HCT116 (cell line): Measurements from ENCODE around the gene DCDC2. TPM values are rescaled to one million over a fixed set of nuclear protein-coding genes. Genes with fewer than 3 reads are reported as not detected.

Experiments used
- ATAC-seq: fragments of 200-7000 bp; cut with Tn5 transposase; 2 replicates; pipeline ENCODE4 v1.9.1; 2020; ENCODE audit warnings: mild to moderate bottlenecking, moderate library complexity
- BruUV-seq: library from RNA; stranded (reverse); fragments of 400-500 nt; replicated peaks from 2 replicates; lab custom pipeline; 2021; lab: Mats Ljungman, UMichigan
- CTCF ChIA-PET: fragments of 300-600 bp; sonication (Branson Sonifier 250); formaldehyde crosslinking; loops from one replicate; lab custom pipeline; 2021; ENCODE audit warnings: antibody characterized with exemption; lab: Charles Lee
- POLR2A ChIA-PET: fragments of 300-600, 350-600 bp; sonication (Branson Sonifier 250); formaldehyde crosslinking; loops from one replicate; lab custom pipeline; 2021; ENCODE audit warnings: antibody characterized with exemption; lab: Charles Lee
- RAD21 ChIA-PET, 2 experiments: fragments of 300-600 bp; sonication (Branson Sonifier 250); formaldehyde crosslinking; loops; one replicate each; lab custom pipeline; 2023; ENCODE audit warnings: low total read pairs in 2 of 2; ENCODE audit not compliant: uncharacterized antibody in 2 of 2, unreplicated experiment in 2 of 2, low non-redundant PET in 1 of 2; lab: Charles Lee
- DNase-seq: peaks from one replicate; pipeline ENCODE4 v3.0.0-alpha.2; 2010; ENCODE audit warnings: low read depth, low spot score
- H2AFZ ChIP-seq: fragments of 200-600 bp; shearing (Covaris generic), sonication (generic); 2 replicates; pipeline ENCODE4 v1.6.1; 2017; ENCODE audit warnings: low read depth, mixed run types, mixed read lengths, antibody characterized with exemption, low read length; ENCODE audit not compliant: poor library complexity, severe bottlenecking
- H3K27ac ChIP-seq: 2 replicates; pipeline ENCODE4 v1.5.1; 2012; ENCODE audit warnings: low read depth, low read length
- H3K27me3 ChIP-seq: fragments of 200-600 bp; sonication (generic); 2 replicates; pipeline ENCODE4 v1.6.1; 2016; ENCODE audit warnings: mixed run types, low read length, mixed read lengths; ENCODE audit not compliant: insufficient read depth
- H3K36me3 ChIP-seq, 2 experiments: fragments of 200-500 bp in 1 of 2; fragments of 200-600 bp in 1 of 2; sonication (Bioruptor generic) in 1 of 2; sonication (generic) in 1 of 2; 2 replicates each; pipeline versions ENCODE4 v1.5.1 to v1.6.1; 2014 to 2016; ENCODE audit warnings: low read length in 2 of 2, inconsistent platforms in 1 of 2, mixed read lengths in 1 of 2, mixed run types in 1 of 2; ENCODE audit not compliant: insufficient read depth in 2 of 2, control insufficient read depth in 1 of 2
- H3K4me1 ChIP-seq, 2 experiments: fragments of 200-600 bp in 1 of 2; sonication (generic) in 1 of 2; 2 replicates each; pipeline versions ENCODE4 v1.5.1 to v1.6.1; 2012 to 2017; ENCODE audit warnings: low read length in 2 of 2, inconsistent platforms in 1 of 2, mild to moderate bottlenecking in 1 of 2, mixed read lengths in 1 of 2, mixed run types in 1 of 2, moderate library complexity in 1 of 2; ENCODE audit not compliant: insufficient read depth in 2 of 2, control insufficient read depth in 1 of 2
- H3K4me2 ChIP-seq: fragments of 200-600 bp; sonication (generic); 2 replicates; pipeline ENCODE4 v1.6.1; 2017; ENCODE audit warnings: mixed run types, low read length, mixed read lengths
- H3K4me3 ChIP-seq, 2 experiments: fragments of 200-600 bp in 1 of 2; sonication (generic) in 1 of 2; replicated peaks in 1 of 2; 2 replicates each; pipeline ENCODE4 v1.5.1; 2011 to 2016; ENCODE audit warnings: low read length in 2 of 2, control low read depth in 1 of 2, low read depth in 1 of 2, mild to moderate bottlenecking in 1 of 2, mixed read lengths in 1 of 2, mixed run types in 1 of 2
- H3K79me2 ChIP-seq: fragments of 200-600 bp; sonication (generic); 2 replicates; pipeline ENCODE4 v1.6.1; 2017; ENCODE audit warnings: mild to moderate bottlenecking, mixed run types, low read length, moderate library complexity, mixed read lengths; ENCODE audit not compliant: insufficient read depth
- H3K9ac ChIP-seq: fragments of 200-600 bp; sonication (generic); 2 replicates; pipeline ENCODE4 v1.6.1; 2016; ENCODE audit warnings: low read length, mixed read lengths
- H3K9me2 ChIP-seq: fragments of 200-600 bp; sonication (generic), shearing (Covaris generic); 2 replicates; pipeline ENCODE4 v1.6.1; 2017; ENCODE audit warnings: mixed run types, mild to moderate bottlenecking, moderate library complexity; ENCODE audit not compliant: insufficient read depth
- H3K9me3 ChIP-seq, 2 experiments: fragments of 200-500 bp in 1 of 2; fragments of 200-600 bp in 1 of 2; sonication (Bioruptor generic) in 1 of 2; sonication (generic) in 1 of 2; 2 replicates each; pipeline ENCODE4 v1.6.1; 2014 to 2017; ENCODE audit warnings: low read length in 2 of 2, mixed read lengths in 2 of 2, inconsistent platforms in 1 of 2, low read depth in 1 of 2, mild to moderate bottlenecking in 1 of 2, mixed run types in 1 of 2, moderate library complexity in 1 of 2; ENCODE audit not compliant: control insufficient read depth in 1 of 2, insufficient read depth in 1 of 2
- H4K20me1 ChIP-seq: fragments of 200-600 bp; sonication (generic), shearing (Covaris generic); 2 replicates; pipeline ENCODE4 v1.6.1; 2017; ENCODE audit warnings: mixed run types, mild to moderate bottlenecking, moderate library complexity; ENCODE audit not compliant: insufficient read depth
- EZH2 ChIP-seq: fragments of 200-600 bp; sonication (generic); IDR thresholded peaks from 2 replicates; pipeline ENCODE4 v1.6.1; 2017; ENCODE audit warnings: antibody characterized with exemption, mixed run types
- FOSL1 ChIP-seq: IDR thresholded peaks from 2 replicates; pipeline ENCODE4 v1.6.1; 2012; ENCODE audit warnings: low read depth
- POLR2A ChIP-seq: IDR thresholded peaks from 2 replicates; pipeline ENCODE4 v1.7.0; 2011; ENCODE audit warnings: borderline replicate concordance; ENCODE audit not compliant: insufficient read depth, insufficient read length; ENCODE audit errors: extremely low read depth
- RAD21 ChIP-seq: IDR thresholded peaks from 2 replicates; pipeline ENCODE4 v1.6.1; 2012; ENCODE audit warnings: low read depth, mild to moderate bottlenecking
- SIN3A ChIP-seq: IDR thresholded peaks from 2 replicates; pipeline ENCODE4 v1.6.1; 2012; ENCODE audit warnings: low read depth
- TCF7L2 ChIP-seq: IDR thresholded peaks from 2 replicates; pipeline ENCODE4 v1.7.0; 2011; ENCODE audit warnings: borderline replicate concordance, inconsistent platforms; ENCODE audit not compliant: insufficient read depth, insufficient read length; ENCODE audit errors: extremely low read depth
- intact Hi-C: fragments of 100-400 bp; cut with micrococcal nuclease; formaldehyde crosslinking; loops from 2 replicates; pipeline ENCODE4 v1.10.0; 2022
- total RNA-seq: library from RNA; stranded (reverse); gene quantifications from one replicate; pipeline ENCODE4 v1.2.1, GENCODE V29; 2021; ENCODE audit not compliant: unreplicated experiment
- TF ChIP-seq, protein P1 (sequence below), 3 experiments: fragments of 200-600 bp in 1 of 3; sonication (generic) in 1 of 3; IDR thresholded peaks in 2 of 3; conservative IDR thresholded peaks in 1 of 3; 2 replicates each; pipeline ENCODE4 v1.5.1; 2012 to 2017; ENCODE audit warnings: low read depth in 2 of 3, low read length in 2 of 3, antibody characterized with exemption in 1 of 3, borderline replicate concordance in 1 of 3, control low read depth in 1 of 3, mild to moderate bottlenecking in 1 of 3, mixed read lengths in 1 of 3, mixed run types in 1 of 3, moderate library complexity in 1 of 3; ENCODE audit not compliant: insufficient read depth in 1 of 3

DCDC2 gene
- total RNA-seq, 1 experiment from 2014 or later, result 0.17 TPM

GRCh38 chr6:24251339-24251738 lies 106.5 kb downstream of the DCDC2 start:
- Histone ChIP-seq H3K9me2 (no peaks in the 10 kb centered on the region), H3K27me3 (no peaks in the 10 kb centered on the region), H3K27ac (no peak overlapping the region), H3K9ac (no peak overlapping the region), H4K20me1 (no peaks in the 10 kb centered on the region), H3K4me1 (no peaks in the 10 kb centered on the region), H3K36me3 (no peaks in the 10 kb centered on the region), H3K4me2 (no peak overlapping the region), H3K4me3 (no peak overlapping the region)
- DNase-seq, result no peak
- BruUV-seq, result no TSS peak
- POLR2A ChIA-PET, result no interaction called here
- CTCF ChIA-PET, result interaction anchor here (1.9 kb wide), 1 partner anchor 23 kb away, joined by 6 read pairs; no protein-coding TSS in a partner anchor
- intact Hi-C loops, result no loop called here
- RAD21 ChIA-PET, result no interaction called here
- TF ChIP-seq, protein P1, sequence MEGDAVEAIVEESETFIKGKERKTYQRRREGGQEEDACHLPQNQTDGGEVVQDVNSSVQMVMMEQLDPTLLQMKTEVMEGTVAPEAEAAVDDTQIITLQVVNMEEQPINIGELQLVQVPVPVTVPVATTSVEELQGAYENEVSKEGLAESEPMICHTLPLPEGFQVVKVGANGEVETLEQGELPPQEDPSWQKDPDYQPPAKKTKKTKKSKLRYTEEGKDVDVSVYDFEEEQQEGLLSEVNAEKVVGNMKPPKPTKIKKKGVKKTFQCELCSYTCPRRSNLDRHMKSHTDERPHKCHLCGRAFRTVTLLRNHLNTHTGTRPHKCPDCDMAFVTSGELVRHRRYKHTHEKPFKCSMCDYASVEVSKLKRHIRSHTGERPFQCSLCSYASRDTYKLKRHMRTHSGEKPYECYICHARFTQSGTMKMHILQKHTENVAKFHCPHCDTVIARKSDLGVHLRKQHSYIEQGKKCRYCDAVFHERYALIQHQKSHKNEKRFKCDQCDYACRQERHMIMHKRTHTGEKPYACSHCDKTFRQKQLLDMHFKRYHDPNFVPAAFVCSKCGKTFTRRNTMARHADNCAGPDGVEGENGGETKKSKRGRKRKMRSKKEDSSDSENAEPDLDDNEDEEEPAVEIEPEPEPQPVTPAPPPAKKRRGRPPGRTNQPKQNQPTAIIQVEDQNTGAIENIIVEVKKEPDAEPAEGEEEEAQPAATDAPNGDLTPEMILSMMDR (IDR thresholded peaks at IDR 0.05 in 2 of 3, conservative IDR thresholded peaks at IDR 0.05 in 1 of 3; ENCODE audit: borderline replicate concordance in 1 of 3, insufficient read depth in 1 of 3, low read depth in 2 of 3, low read length in 2 of 3), result no peak
- TF ChIP-seq TCF7L2 (no peak), SIN3A (no peak), RAD21 (no peak), EZH2 (no peak)
- TF ChIP-seq, all 23 proteins: peak for 0
- ATAC-seq, result no peak
- H3K9me3 ChIP-seq, result no peaks in the 10 kb centered on the region
- no peak overlapping the region for H2AFZ ChIP-seq
- no peaks in the 10 kb centered on the region for H3K79me2 ChIP-seq

- intact Hi-C loops, result no loop called here
- ATAC-seq, result no peak
- no peak overlapping the region for H3K4me3 ChIP-seq
- ChIA-PET CTCF (no interaction called here), RAD21 (no interaction called here), POLR2A (no interaction called here)
- H3K4me2 ChIP-seq, result no peak overlapping the region
- no peak overlapping the region for H3K9ac ChIP-seq
- no peaks in the 10 kb centered on the region for H3K27me3 ChIP-seq
- H3K9me3 ChIP-seq, result no peaks in the 10 kb centered on the region
- no peaks in the 10 kb centered on the region for H3K9me2 ChIP-seq
- TF ChIP-seq FOSL1 (no peak), POLR2A (no peak)
- no peak overlapping the region for H3K27ac ChIP-seq
- no TSS peak for BruUV-seq
- H4K20me1 ChIP-seq, result no peaks in the 10 kb centered on the region
- H3K36me3 ChIP-seq, result no peaks in the 10 kb centered on the region
- H3K4me1 ChIP-seq, result no peaks in the 10 kb centered on the region
- no peaks in the 10 kb centered on the region for H3K79me2 ChIP-seq
- no peak overlapping the region for H2AFZ ChIP-seq
- no peak for DNase-seq
Observed at GRCh38 chr6:24249926-24250325, 107.9 kb downstream of the DCDC2 start.
